Brain microvascular endothelial cell (primary cell): ENCODE measurements around the gene CGN.

Experiments
- DNase-seq: peaks from one replicate; pipeline ENCODE4 v3.0.0-alpha.2; 2020
- H3K27ac ChIP-seq: fragments of 250-450 bp; sonication (Bioruptor Pico); 2 replicates; pipeline ENCODE4 v1.5.1; 2020; ENCODE audit warnings: mild to moderate bottlenecking, moderate library complexity
- H3K27me3 ChIP-seq: fragments of 250-450 bp; sonication (Bioruptor Pico); replicated peaks from 2 replicates; pipeline ENCODE4 v1.5.1; 2020; ENCODE audit warnings: mild to moderate bottlenecking
- H3K36me3 ChIP-seq: fragments of 250-450 bp; sonication (Bioruptor Pico); replicated peaks from 2 replicates; pipeline ENCODE4 v1.5.1; 2020; ENCODE audit warnings: mild to moderate bottlenecking
- H3K4me3 ChIP-seq: 2 replicates; pipeline ENCODE4 v1.5.1; 2011; ENCODE audit warnings: low read depth, mild to moderate bottlenecking, control low read depth, low read length, moderate library complexity
- CTCF ChIP-seq: IDR thresholded peaks from 2 replicates; pipeline ENCODE4 v1.5.1; 2011; ENCODE audit warnings: low read depth, mild to moderate bottlenecking, moderate library complexity, low read length, control low read depth, inconsistent platforms; ENCODE audit errors: missing control alignments
- in situ Hi-C: cut with HindIII; loops from 2 replicates; pipeline ENCODE4 v1.10.0; 2017; ENCODE audit warnings: low sequenced_read_pairs, low pct_ligation_motif_present

The CGN gene

GRCh38 chr1:151584278-151584677 is 73.1 kb downstream of the CGN start:
- no peak for TF ChIP-seq CTCF
- Histone ChIP-seq H3K27me3 (no peaks in the 10 kb centered on the region), H3K27ac (no peak overlapping the region), H3K4me3 (no peak overlapping the region), H3K36me3 (no peaks in the 10 kb centered on the region)
- no peak for DNase-seq
- in situ Hi-C loops, result no loop called here

GRCh38 chr1:151584780-151585179 is 73.6 kb downstream of the CGN start:
- no peak for TF ChIP-seq CTCF
- Histone ChIP-seq H3K27me3 (no peaks in the 10 kb centered on the region), H3K27ac (no peak overlapping the region), H3K4me3 (no peak overlapping the region), H3K36me3 (no peaks in the 10 kb centered on the region)
- in situ Hi-C loops, result no loop called here
- DNase-seq, result no peak

- Histone ChIP-seq H3K4me3 (no peak overlapping the region), H3K27ac (no peak overlapping the region), H3K27me3 (no peaks in the 10 kb centered on the region), H3K36me3 (no peaks in the 10 kb centered on the region)
- DNase-seq, result no peak
- in situ Hi-C loops, result no loop called here
- no peak for TF ChIP-seq CTCF
Observed at GRCh38 chr1:151585622-151586021, 74.4 kb downstream of the CGN start.
